H1 (cell line): Measurements from ENCODE around the gene MT1H.
"Not testable (repeated sequence)": the region's sequence is repeated elsewhere in the genome, so short reads cannot be mapped to it uniquely, and the experiment has no call there.

Experiments
- CEBPB ChIP-seq: IDR thresholded peaks from 2 replicates; pipeline ENCODE4 v1.6.1; 2012; ENCODE audit warnings: low read depth, low read length
- CHD1 ChIP-seq: IDR thresholded peaks from 2 replicates; pipeline ENCODE4 v1.6.1; 2012; ENCODE audit warnings: low read depth, low read length, improper control_type of control experiment
- CHD2 ChIP-seq: IDR thresholded peaks from 2 replicates; pipeline ENCODE4 v1.6.1; 2012; ENCODE audit warnings: low read length, improper control_type of control experiment
- CTCF ChIP-seq, 3 experiments: IDR thresholded peaks; 1 replicate in 2 of 3; 2 replicates in 1 of 3; pipeline versions ENCODE4 v1.5.1 to v1.6.1; 2011; ENCODE audit warnings: low read length in 3 of 3, mild to moderate bottlenecking in 3 of 3, inconsistent platforms in 2 of 3, low read depth in 1 of 3, moderate library complexity in 1 of 3; ENCODE audit not compliant: insufficient read depth in 1 of 3; ENCODE audit errors: control extremely low read depth in 1 of 3
- EP300 ChIP-seq, 2 experiments: IDR thresholded peaks; 1 replicate in 1 of 2; 2 replicates in 1 of 2; pipeline ENCODE4 v1.6.1; 2011 to 2012; ENCODE audit warnings: low read depth in 2 of 2, low read length in 2 of 2, mild to moderate bottlenecking in 2 of 2, borderline replicate concordance in 1 of 2, inconsistent platforms in 1 of 2, moderate library complexity in 1 of 2
- EZH2 ChIP-seq: fragments of 200-600 bp; sonication (generic); IDR thresholded peaks from 2 replicates; pipeline ENCODE4 v1.7.1; 2012; ENCODE audit warnings: low read depth, mild to moderate bottlenecking, moderate library complexity, low read length, inconsistent platforms; ENCODE audit not compliant: severe bottlenecking
- JUN ChIP-seq: IDR thresholded peaks from 2 replicates; pipeline ENCODE4 v1.6.1; 2011; ENCODE audit warnings: low read depth, mild to moderate bottlenecking, improper control_type of control experiment, low read length
- NRF1 ChIP-seq: IDR thresholded peaks from 2 replicates; pipeline ENCODE4 v1.6.1; 2011; ENCODE audit warnings: mild to moderate bottlenecking, low read depth, low read length, improper control_type of control experiment
- POLR2AphosphoS5 ChIP-seq: IDR thresholded peaks from 2 replicates; pipeline ENCODE4 v1.6.1; 2011; ENCODE audit warnings: low read depth, low read length
- RFX5 ChIP-seq: IDR thresholded peaks from 2 replicates; pipeline ENCODE4 v1.6.1; 2011; ENCODE audit warnings: low read depth, low read length, improper control_type of control experiment, borderline replicate concordance
- SIN3A ChIP-seq, 2 experiments: IDR thresholded peaks in 1 of 2; conservative IDR thresholded peaks in 1 of 2; 2 replicates each; pipeline ENCODE4 v1.6.1; 2011 to 2012; ENCODE audit warnings: low read length in 2 of 2, improper control_type of control experiment in 1 of 2, low read depth in 1 of 2, mild to moderate bottlenecking in 1 of 2
- SRF ChIP-seq: IDR thresholded peaks from 2 replicates; pipeline ENCODE4 v1.6.1; 2011; ENCODE audit warnings: mild to moderate bottlenecking, low read depth, low read length, moderate library complexity
- TAF1 ChIP-seq: IDR thresholded peaks from 2 replicates; pipeline ENCODE4 v1.6.1; 2011; ENCODE audit warnings: mild to moderate bottlenecking, low read depth, low read length
- ZNF274 ChIP-seq: IDR thresholded peaks from 2 replicates; pipeline ENCODE4 v1.7.0; 2012; ENCODE audit warnings: low read length, borderline replicate concordance; ENCODE audit errors: extremely low read depth

GRCh38 chr16:56717532-56717931 is 47.9 kb downstream of the MT1H start:
- TF ChIP-seq CHD2; SRF; CTCF (IDR thresholded peaks at IDR 0.05; ENCODE audit: control extremely low read depth in 1 of 3, insufficient read depth in 1 of 3, low read depth in 1 of 3, low read length in 3 of 3); SIN3A (conservative IDR thresholded peaks at IDR 0.05 in 1 of 2, IDR thresholded peaks at IDR 0.05 in 1 of 2; ENCODE audit: low read depth in 1 of 2, low read length in 2 of 2); JUN; POLR2AphosphoS5; NRF1; TAF1; EP300 (IDR thresholded peaks at IDR 0.05; ENCODE audit: borderline replicate concordance in 1 of 2, low read depth in 2 of 2, low read length in 2 of 2); RFX5; EZH2; ZNF274; CEBPB; CHD1: not testable (repeated sequence)
